SKM-1 (cell line): ENCODE results near the gene SCAF8.
"Not testable (repeated sequence)": the region's sequence is repeated elsewhere in the genome, so short reads cannot be mapped to it uniquely, and the experiment has no call there.

Experiments
- DNase-seq: peaks from one replicate; lab custom pipeline; 2025; ENCODE audit not compliant: unreplicated experiment; lab: John Stamatoyannopoulos, UW

SCAF8 gene

DNA sequence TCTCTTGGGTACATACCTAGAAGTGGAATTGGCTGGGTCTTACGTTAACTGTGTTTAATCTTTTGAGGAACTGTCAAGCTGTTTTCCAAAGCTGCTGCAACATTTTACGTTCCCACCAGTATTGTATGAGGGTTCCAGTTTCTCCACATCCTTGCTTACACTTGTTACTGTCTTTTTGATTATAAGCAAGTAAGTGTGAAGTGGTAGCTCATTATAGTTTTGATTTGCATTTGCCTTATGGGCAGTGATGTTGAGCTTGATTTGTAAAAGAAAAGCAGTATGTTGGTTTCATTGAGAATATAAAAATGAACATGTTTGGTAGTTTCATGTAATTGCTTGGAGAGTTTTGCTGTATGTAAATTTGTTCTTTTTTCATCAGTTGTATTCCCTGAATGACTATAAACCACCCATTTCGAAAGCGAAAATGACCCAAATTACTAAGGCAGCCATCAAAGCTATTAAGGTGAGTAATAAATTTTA is 40.4 kb downstream of the SCAF8 start:
- no peak for DNase-seq

DNA sequence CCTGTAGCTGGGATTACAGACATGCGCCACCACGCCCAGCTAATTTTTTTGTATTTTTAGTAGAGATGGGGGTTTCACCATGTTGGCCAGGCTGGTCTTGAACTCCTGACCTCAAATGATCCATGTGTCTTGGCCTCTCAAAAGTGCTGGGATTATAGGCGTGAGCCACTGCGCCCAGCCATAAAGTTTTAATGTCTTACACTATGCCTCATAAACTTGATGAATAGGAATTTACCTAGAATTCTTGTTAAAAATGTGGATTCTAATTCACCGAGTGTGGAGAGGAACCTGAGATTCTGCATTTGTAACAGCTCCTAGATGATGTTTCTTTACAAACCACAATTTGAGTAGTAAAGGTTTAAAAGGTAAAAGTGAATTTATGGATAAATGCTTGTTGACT is 45.9 kb downstream of the SCAF8 start:
- DNase-seq, result not testable (repeated sequence)

DNA sequence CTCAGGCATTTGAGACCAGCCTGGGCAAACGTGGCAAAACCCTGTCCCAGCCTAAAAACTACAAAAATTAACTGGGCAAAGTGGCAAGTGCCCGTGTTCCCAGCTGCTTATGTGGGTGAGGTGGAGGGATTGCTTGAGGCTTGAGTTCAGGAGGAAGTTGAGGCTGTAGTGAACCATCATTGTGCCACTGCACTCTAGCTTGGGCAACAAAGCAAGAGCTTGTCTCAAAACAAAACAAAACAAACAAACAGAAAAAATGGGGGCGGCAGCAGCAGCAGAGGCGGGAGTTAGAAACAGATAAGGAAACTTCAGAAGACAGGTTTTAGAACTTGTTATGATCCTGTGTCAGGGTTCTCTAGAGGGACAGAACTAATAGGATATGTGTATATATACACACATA is 49.0 kb downstream of the SCAF8 start:
- DNase-seq, result no peak

DNA sequence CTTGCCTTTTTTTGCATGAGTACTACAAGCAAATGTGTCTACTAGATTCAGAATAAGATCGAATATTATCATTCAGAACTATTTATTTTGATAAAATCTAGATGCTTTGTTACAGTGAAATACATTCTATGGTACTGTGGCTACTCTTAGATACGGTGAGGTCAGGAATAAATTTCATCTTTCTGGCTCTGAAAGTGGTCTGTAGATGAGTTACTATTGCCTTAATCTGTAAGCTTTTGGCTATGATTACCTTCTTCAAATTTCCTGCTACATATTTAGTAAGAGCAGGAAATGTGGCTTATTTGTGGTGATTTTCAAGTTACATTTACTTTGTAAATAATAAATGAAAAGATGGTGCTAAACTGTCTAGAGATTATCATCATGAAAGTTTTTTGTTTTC is 50.0 kb downstream of the SCAF8 start:
- DNase-seq, result no peak

DNA sequence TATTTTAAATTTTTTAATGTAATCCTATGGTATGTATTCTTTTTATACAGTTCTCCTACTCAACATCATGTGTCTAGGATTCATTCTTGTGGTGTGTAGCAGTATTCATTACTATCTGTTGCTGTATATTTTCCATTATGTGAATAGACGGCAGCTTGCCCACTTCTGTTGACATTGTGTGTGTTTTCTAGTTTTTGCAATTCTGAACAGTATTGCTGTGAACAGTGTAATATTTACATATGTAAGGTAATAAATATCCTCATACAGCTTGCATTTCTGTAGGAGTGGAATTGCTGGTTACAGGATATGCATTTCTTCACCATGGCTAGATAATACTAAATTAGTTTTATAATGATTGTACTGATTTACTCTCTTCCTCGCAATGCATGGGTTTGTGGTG is 51.9 kb downstream of the SCAF8 start:
- no peak for DNase-seq

DNA sequence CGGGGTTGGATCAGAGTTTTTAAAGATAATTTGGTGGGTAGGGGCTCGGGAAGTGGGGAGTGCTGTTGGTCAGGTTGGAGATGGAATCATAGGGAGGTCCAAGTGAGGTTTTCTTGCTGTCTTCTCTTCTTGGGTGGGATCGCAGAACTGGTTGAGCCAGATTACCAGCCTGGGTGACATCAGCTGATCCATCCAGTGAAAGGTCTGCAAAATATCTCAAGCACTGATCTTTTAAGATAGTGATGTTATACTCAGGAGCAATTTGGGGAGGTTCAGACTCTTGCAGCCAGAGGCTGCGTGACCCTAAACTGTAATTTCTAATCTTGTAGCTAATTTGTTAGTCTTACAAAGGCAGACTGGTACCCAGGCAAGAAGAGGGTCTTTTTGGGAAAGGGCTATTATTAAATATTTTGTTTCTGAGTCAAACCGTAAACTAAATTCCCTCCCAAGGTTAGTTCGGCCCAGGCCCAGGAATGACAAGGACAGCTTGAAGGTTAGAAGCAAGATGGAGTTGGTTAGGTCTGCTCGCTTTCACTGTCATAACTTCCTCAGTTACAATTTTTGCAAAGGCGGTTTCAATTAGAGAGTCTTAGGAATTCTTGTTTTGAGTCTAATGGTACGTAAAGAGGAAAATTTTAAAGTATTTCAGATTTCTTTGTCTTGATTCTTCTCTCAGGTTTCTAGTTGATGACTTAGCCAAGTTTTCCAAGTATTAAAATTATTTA is 53.1 kb downstream of the SCAF8 start:
- no peak for DNase-seq

DNA sequence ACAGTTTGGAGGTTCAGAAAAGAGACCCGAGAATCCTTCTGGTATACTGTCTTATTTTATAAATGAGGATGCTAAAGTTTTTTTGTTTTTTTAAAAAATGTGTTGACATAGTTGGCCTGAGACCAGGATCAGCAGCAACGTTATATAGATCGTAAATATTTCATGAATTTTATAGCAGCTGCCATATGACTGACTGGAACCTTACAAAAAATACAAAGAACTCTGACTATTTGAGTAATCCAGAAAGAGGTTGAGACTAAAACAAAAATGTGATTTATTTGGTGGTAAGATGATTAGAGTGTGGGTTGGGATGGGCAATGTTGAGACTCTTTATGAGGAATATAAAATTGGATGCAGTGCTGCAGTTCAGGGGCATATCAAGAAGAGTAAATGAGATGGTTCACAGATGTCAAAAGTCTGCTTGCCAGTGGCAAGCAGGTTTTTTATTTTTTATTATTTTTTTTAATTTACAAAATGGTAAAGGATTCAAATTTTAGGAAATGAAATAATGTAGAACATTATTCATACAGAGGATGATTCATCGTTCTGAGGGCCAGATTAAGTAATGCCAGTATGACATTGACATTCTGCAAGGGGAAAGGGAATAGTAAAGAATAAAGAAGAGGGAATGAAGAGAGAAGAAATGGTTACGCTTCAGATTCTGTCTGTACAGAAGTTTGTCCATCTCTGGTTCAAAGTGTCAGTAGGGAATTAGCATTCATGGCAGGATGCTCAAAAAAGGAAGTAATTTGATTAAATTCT is 58.5 kb downstream of the SCAF8 start:
- no peak for DNase-seq

DNA sequence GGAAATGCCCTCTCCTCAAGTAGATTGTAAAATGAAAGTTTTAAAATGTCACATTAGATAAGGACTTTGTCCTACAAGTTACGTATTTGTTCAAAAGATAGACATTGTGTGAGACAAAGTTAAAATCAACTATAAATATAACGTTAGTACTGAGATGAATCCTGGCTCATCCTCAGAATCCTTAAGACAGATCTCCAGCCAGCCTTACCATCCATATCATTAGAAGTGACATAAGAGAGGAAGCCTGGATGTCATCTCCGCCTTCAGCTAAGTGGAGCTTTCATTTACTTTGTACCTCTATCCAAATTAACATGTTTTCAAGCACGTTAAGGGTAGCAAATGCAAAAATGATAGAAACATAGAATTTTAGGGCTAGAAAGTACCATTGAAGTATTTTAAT is 59.1 kb downstream of the SCAF8 start:
- DNase-seq, result no peak

DNA sequence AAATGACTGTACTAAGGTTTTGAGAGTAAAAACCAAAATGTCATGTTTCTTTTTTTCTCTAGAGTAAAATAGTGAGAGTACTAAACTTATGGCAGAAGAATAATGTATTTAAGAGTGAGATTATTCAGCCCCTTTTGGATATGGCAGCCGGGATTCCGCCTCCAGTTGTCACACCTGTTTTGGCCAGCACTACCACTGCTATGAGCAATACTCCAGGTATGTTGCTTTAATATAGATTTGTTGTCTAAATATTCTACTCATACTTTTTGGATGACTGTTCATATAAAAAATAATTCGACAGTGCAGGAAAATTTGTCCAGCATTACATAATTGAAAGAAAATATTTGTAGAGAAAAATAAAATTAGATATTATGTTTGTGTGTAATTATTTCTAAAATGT is 59.5 kb downstream of the SCAF8 start:
- DNase-seq, result no peak

DNA sequence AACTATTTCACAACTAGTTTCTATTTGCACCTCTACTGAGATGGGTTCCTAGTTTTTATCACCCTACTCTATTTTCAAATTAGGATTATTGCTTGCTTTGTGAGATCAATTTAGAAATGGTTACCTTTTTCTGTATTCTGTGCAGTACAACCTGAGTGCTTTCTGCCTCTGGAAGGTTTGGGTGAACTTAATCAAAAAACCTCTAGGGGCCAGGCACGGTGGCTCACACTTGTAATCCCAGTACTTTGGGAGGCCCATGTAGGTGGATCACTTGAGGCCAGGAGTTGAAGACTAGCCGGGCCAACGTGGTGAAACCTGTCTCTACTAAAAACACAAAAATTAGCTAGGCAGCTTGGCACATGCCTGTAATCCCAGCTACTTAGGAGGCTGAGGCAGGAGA is 63.3 kb downstream of the SCAF8 start:
- no peak for DNase-seq

DNA sequence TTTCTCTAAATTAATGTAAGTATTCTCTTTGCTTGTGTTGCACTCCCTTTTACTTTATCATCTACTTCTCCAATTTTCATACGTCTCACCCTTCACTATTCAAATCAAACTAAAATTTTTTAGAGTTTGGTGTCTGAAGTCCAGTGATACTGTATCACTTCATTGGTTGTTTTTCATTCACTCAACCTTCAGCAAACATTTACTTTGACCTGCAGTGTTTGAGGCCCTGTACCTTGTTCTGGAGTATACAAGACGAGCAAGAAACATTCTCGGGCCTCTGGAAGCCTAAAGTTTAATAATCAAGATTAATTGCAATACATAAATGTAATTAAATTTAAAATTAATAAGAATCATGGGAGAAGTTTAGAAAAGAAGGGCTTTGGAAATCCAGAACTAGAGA is 64.6 kb downstream of the SCAF8 start:
- no peak for DNase-seq

DNA sequence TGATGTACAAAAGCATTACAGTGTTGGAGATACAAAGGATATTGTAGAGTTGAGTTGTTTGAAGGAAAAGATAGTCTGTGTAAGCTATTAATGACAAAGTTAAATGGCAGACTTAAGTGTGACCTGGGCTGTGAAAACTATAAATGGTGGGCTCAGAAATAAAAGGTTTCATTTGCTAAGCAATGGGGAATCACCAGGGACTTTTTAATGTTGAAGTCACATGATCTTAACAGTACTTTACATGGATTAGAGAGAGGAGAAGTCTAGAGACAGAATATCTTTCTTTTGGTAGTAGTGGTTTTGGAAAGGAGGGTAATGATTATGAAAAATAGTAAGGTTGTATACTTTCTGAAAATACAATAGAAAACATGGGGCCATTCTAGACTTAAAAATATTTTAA is 67.1 kb downstream of the SCAF8 start:
- DNase-seq, result no peak

DNA sequence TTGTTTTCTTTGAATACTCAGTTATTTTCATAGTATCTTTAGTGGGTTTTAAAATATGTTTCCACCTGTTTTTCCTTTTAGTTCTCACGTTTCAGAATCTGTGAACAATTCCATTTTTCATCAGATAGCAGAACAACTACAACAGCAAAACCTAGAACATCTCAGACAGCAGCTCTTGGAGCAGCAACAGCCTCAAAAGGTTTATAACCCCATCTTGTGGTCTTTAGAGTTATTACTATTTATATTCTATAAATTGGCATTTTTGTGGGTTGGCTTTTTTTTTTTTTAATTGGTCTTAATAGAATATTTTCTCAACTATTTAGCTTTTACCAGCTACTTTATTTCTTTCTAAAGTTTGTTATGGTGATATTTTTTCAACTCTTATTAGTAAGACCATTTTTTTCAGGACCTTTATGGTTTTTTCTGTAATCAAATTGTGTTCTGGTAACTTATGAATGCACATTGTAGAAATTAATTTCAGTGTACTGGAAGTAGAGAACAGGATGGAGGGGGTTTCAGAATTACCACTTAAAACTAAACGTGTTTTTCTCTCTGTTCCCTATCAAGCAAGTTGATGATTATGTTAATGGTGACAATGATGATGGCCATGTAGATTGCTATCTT is 72.2 kb downstream of the SCAF8 start:
- DNase-seq, result no peak

DNA sequence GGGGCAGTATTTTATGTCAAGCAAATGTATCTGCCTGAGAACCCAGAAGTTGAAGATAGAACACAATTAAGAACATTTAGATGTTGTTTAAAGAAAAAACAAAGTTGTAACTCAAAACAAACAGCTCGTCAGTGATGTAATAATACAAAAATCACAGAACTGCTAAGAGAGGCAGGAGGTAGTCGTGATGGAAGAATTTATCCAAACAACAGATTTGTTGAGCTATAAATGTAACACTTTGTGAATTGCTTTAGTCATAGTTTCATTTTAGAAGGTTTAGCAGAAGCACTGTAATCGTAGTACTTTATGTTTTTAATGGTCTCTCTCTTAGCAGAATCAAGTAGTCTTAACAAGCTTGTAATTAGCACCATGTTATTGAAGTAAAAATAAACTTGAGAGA is 73.6 kb downstream of the SCAF8 start:
- DNase-seq, result no peak

DNA sequence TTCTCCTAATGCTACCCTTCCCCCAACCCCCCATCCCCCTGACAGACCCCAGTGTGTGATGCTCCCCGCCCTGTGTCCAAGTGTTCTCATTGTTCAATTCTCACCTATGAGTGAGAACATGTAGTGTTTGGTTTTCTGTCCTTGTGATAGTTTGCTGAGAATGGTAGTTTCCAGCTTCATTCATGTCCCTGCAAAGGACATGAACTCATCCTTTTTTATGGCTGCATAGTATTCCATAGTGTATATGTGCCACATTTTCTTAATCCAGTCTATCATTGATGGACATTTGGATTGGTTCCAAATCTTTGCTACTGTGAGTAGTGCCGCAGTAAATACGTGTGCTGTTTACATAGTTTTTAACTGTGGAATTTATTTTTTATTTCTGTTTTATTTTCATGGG is 78.4 kb downstream of the SCAF8 start:
- not testable (repeated sequence) for DNase-seq

DNA sequence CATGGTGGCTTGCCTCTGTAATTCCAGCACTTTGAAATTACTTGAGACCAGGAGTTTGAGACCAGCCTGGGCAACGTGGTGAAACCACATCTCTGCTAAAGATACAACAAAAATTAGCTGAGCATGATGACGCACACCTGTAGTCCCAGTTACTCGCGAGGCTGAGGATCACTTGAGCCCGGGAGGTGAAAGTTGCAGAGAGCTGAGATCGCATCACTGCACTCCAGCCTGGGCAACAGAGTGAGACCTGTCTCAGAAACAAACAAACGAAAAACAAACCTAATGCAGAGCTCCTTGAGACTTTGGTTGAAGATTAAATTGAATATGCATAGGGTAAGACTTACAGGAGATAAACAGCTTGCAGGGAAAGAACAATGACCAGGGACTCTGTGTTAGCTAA is 80.8 kb downstream of the SCAF8 start:
- no peak for DNase-seq

DNA sequence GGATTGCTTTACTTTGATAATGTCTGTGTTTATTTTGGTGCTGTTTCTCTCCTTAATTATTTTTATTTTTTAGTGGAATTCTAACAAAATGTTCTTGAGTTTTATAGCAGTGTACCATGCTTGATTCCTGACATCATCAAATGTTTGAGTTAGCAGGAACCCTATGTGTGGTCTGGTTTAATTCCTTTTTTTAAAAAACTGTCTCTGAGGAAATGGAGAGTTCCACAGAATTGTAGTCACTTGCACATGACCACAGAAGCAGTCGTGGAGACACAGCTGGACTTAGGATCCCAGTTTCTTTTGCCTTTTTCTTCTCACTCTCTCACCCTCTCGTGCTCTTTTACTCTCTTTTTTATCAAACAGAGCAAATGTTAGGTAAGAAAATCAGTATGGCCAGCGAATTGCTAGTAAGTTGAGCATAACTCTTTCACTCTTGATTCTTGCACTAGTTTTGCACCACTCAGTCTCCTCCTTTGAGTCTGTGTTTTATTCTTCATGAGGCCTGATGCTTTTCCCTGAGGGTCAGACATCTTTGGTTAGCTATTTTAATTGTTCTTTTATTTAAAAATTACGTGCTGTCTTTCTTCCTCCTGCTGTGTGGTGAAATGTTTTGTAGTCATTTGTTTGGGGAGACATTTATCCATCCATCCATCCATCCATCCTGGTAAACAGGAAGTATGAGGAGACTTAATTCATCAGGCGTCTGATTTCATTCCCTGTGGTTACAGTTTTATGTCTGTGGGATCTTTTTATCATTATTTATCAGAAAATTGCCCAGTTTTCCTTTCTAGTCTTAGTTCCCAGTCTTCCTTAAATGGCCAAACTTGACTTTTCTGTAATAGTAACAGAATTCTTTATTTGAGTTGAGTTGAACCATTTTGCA is 83.0 kb downstream of the SCAF8 start:
- DNase-seq, result no peak

DNA sequence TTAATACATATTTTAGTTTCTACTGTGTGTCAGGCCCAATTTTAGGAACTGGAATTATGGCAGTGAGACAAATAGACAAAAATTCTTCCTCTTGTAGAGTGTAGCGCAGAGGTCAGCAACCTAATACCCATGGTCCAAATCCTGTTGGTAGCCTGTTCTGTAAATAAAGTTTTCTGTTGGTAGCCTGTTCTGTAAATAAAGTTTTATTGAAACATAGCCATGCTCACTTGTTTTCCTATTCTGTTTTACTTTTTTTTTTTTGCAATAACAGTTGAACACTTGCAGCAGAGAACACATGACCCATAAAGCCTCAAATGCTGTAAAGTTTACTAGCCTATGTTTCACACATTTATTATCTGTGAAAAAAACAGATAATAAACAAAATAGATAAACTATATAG is 87.9 kb downstream of the SCAF8 start:
- DNase-seq, result no peak

DNA sequence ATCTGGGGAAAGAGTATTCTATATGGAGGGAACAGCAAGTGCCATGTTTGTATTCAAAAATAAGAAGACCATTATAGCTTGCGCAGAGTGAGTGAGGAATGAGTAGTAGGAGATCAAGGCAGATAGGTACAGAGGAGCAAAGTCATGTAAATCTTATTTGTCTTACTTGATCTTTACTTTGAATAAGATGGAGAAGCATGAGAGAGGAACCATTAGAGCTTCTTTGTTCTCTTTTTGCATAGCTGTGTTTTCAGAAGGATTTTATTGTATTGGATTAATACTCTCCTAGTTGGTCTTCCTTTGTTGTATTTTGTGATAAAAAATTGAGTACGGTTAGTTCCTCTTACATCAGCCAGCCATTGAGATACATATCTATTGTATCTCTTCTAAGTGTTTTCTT is 88.4 kb downstream of the SCAF8 start:
- DNase-seq, result no peak

DNA sequence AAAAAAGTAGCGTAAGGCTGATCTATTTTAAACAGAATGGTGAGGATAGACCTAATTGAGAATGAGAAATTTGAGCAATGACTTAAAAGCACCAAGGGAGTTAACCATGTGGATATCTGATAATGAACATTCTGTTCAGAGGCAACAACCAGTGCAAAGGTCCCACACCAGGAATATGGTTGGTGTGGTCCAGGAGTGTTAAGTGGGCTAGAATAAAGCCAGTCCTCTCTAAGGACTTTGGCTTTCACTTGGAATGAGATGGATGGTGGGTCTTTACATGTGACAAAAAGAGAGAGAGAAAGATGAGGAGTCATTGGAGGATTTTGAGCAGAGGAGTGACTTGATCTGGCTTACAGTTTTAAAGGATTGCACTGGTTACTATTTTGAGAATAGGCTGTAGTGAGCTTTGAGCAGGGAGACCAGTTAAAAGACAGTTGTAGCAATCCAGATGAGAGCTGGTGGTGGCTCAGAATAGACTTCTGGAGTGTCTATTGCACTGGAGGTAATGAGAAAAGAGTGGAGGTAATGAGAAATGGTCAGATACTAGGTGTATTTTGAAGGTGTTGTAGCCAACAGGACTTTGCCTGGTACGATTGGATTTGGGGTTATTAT is 89.8 kb downstream of the SCAF8 start:
- DNase-seq, result no peak

DNA sequence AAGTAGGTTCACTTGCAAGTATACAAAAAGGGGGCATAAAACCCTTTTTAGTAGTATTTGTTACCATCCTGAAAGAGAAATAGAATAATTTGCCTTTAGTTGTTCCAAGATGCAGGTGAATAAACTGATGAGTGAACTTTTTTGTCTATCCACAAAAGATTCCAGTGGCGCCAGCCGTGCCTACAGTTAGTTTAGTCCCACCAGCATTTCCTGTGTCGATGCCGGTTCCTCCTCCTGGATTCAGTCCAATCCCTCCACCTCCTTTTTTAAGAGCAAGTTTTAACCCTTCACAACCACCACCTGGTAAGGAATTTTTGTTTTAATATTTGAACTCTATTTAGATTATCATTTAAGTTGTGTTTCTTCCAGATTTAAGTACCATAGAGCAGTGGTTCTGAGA is 90.9 kb downstream of the SCAF8 start:
- no peak for DNase-seq
